Measurements from ENCODE around the gene ICE2.

ICE2 gene

GRCh38 chr15:60386615-60387014 lies 92.3 kb downstream of the ICE2 start:
- DNase-seq: no peak

GRCh38 chr15:60385620-60386552 lies 93.1 kb downstream of the ICE2 start:
- no peak for DNase-seq

GRCh38 chr15:60384526-60385126 lies 94.3 kb downstream of the ICE2 start:
- no peak for DNase-seq

DNA sequence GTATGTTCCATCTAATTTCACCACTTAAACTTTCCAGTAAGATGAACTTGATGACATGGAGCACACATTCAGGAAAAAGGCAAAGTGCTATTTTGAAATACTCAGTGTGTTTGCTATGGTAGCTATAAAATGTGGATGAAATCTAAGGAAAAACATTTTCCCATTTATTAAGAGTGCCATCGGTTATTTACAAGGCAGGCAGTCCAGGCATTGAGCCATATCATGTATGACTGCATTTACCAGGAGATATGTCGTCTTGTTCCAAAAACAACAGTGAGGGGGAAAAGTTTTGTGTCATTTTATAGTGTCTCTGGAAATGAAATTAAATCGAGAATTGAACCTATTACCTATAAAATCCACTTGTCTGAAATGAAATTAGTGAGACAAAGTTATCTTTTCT lies 94.9 kb downstream of the ICE2 start:
- DNase-seq: no peak

DNA sequence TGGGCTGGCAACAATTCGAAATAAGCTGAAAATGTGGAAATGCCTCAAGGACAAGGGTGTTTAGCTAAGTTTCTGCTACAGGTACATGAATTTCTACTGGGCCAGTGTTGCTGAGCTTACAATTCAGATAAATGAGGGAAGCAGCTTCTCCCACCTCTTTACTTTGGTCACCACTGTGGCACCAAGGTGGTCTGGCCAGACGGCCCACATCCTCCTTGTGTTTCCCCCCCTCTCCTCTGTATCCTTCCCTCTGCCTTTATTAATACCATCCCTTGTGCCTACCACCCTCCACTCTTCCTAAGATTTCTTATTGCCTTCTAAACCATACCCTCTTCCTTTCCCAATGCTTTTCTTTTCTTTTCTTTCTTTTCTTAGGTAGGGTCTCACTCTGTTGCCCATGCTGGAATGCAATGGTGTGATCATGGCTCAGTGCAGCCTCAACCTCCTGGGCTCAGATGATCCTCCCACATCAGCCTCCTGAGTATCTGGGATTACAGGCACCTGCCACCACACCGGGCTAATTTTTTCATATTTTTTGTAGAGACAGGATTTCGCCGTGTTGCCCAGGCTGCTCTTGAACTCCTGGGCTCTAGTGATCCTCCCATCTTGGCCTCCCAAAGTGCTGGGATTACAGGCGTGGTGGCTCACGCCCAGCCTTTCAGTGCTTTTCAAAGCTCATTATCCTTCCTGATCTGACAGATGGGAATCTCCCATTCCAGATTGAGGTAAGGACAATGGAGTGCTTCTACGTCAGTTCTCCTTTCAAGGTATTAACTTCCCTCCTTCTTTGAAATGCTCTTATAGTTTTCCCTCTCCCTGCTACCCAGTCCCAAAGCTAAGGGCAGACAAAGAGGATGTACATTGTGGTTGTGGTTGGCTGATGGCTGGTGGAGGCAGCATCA lies 95.9 kb downstream of the ICE2 start:
- no peak for DNase-seq

GRCh38 chr15:60381148-60381788 lies 97.7 kb downstream of the ICE2 start:
- no peak for DNase-seq

GRCh38 chr15:60379525-60380274 lies 99.2 kb downstream of the ICE2 start:
- no peak for DNase-seq

DNA sequence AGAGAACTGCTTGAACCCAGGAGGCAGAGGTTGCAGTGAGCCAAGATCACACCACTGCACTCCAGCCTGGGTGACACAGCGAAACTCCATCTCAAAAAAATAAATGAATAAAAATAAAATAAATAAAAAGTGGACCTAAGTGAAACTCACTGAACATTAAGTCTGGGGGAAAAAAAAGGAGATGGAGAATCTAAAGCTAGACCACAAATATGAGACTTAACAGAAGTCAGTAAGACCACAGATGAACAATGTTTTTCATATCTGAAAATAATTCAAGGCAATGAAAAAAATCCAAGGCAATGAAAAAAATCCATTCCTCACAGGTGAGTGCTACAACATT lies 99.8 kb downstream of the ICE2 start:
- DNase-seq: no peak

DNA sequence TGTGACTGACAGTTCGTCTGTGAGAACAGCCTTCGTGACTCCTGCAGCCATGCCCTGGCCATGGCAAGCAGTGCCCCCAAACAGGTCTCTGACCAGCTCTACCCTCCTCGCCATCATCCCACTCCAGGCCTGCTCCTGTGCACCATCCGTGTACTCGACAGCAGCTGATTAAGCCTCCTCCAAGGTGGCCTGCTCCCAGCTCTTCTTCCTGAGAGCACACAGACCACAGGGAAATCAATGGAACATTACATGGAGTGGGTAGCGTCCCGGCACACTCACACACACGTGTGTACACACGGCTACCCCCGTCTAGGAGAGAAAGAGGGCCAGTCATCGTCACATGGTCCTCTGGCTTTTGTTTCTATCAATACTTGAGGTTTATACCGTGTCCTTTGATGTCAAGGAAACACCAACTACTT lies 102.3 kb downstream of the ICE2 start:
- no peak for DNase-seq

- no peak for DNase-seq
Observed at GRCh38 chr15:60375306-60375705, 103.6 kb downstream of the ICE2 start.

GRCh38 chr15:60374628-60375081 lies 104.3 kb downstream of the ICE2 start:
- no peak for DNase-seq

GRCh38 chr15:60374209-60374608 lies 104.7 kb downstream of the ICE2 start:
- DNase-seq: no peak

DNA sequence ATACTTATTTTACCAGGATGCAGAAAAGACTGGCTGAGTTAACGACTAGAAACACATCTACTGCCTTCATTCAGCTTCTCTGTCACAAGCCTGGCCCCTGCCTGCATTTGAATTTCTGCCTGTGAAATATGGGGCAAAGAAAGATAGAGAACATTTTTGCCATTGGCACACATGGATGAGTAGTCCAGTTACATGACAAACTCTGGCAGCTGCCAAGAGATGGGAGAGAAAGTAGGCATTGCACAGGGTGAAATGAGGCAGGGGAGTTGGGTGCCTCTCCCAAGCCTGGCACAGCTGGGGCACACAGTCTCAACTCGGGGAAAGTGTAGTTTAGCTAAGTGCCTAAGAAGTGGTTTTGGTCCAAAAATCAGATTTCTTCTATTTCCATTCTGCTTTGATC lies 105.2 kb downstream of the ICE2 start:
- no peak for DNase-seq

- DNase-seq: no peak
Observed at GRCh38 chr15:60373327-60373726, 105.6 kb downstream of the ICE2 start.

DNA sequence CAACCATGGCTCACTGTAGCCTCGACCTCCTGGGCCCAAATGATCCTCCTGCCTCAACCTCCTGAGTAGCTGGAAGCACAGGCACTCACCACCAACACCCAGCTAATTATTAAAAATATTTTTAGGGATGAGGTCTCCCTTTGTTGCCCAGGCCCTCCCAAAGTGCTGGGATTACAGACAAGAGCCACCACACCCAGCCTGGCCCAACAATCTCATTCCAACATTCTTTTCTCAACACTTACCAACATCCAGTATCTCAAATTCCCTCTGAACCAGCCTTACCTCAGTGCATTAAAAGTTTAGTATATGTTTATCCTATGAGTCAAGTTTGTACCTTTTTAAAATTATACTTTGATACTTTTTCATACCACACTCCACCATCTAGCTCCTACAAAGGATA lies 106.2 kb downstream of the ICE2 start:
- DNase-seq: no peak

GRCh38 chr15:60372227-60372626 lies 106.7 kb downstream of the ICE2 start:
- DNase-seq: no peak

DNA sequence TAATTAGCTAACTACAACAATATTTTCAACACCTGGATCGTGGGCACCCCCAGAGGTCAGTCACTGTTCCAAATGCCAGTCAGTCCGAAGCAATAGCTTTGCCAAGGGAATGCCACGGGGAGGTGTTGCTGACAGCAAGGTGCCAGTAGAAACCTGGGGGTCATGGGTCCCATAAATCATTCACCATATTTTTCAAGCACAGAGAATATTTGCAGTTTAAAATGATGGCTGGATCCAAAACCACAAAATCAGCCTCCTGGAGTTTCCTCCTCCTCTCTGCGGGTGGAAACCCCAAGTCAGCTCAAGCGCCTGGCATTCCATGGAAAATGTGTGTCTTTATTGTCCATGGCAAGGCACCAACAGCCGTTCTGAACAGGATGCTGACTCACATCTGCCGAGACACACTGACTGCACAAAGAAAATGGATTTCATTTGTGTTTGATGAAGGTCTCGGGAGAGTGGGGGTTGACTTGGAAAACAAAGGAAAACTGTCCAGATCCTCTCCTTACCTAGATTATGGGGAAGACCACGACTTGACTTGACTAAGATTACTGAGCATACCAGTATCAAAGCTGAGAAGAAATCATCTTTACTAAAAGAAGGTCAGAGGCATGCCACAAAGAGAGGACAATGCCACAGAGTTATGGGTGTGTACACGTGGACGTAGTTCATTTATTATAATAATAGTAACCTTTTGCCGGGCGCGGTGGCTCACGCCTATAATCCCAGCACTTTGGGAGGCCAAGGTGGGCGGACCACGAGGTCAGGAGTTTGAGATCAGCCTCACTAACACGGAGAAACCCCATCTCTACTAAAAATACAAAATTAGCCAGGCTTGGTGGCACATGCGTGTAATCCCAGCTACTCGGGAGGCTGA lies 107.5 kb downstream of the ICE2 start:
- no peak for DNase-seq

DNA sequence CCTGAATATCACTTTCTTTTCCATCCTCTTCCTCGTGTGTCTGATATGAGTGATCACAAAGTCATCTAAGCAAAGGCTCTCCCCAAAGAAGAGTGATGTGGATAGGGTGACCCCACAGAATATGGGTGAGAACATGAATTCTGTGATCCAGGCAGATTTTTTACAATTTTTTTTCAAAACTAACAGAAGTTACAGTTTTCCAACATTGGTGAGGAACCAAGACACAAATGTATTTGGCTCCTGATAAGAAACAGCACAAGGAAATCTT lies 108.1 kb downstream of the ICE2 start:
- no peak for DNase-seq

GRCh38 chr15:60370105-60370868 lies 108.7 kb downstream of the ICE2 start:
- no peak for DNase-seq

- DNase-seq: no peak
Observed at GRCh38 chr15:60369696-60370095, 109.2 kb downstream of the ICE2 start.

Measured in activated CD4-positive, CD25-positive, alpha-beta regulatory T cell (primary cell).